Stimulated activated naive CD8-positive, alpha-beta T cell treated with anti-CD3 and anti-CD28 coated beads, Interleukin-15, amount 100 ng/mL, for 72 hours (primary cell): Measurements from ENCODE around the gene EGFR.
A peak's percentile ranks its signal among the peaks of the same experiment; 100 is the strongest.

ENCODE experiments used
- ATAC-seq: fragments of 150-1000 bp; cut with Tn5 transposase; 2 replicates; pipeline ENCODE4 v1.10.0; 2021; ENCODE audit warnings: mild to moderate bottlenecking, moderate library complexity
- DNase-seq, 2 donors: peaks; one replicate each; pipeline ENCODE4 v3.0.0; 2021 to 2022
- H3K27ac Mint-ChIP-seq, 2 donors: one replicate each; pipeline ENCODE4 v1.8.0; 2022; ENCODE audit warnings: mild to moderate bottlenecking in 2 of 2, mixed read lengths in 2 of 2, moderate library complexity in 2 of 2
- H3K27me3 Mint-ChIP-seq: one replicate; pipeline ENCODE4 v1.8.0; 2022; ENCODE audit warnings: mixed read lengths
- H3K4me1 Mint-ChIP-seq: one replicate; pipeline ENCODE4 v1.8.0; 2022; ENCODE audit warnings: mild to moderate bottlenecking, mixed read lengths
- H3K4me3 Mint-ChIP-seq, 2 donors: one replicate each; pipeline ENCODE4 v1.8.0; 2022; ENCODE audit warnings: mild to moderate bottlenecking in 2 of 2, mixed read lengths in 2 of 2, moderate library complexity in 1 of 2
- H3K9me3 Mint-ChIP-seq, 2 donors: one replicate each; pipeline ENCODE4 v1.8.0; 2022; ENCODE audit warnings: mixed read lengths in 2 of 2

Gene EGFR

GRCh38 chr7:55073976-55074528 is 55.2 kb downstream of the EGFR start:
- Mint-ChIP-seq H3K27me3 (peaks cover 59% of the 10 kb centered on the region), H3K4me3 (peak overlapping the region in 1 of 2 donors; percentile 15), H3K4me1 (peaks cover 23% of the 10 kb centered on the region), H3K9me3 (no peaks in the 10 kb centered on the region), H3K27ac (peak overlapping the region in 1 of 2 donors; percentile 42)
- ATAC-seq, result peak; percentile 65
- DNase-seq, result peak in 1 of 2 donors; percentile 10

GRCh38 chr7:55075464-55076021 is 56.7 kb downstream of the EGFR start:
- Mint-ChIP-seq H3K27ac (no peak overlapping the region), H3K4me3 (no peak overlapping the region), H3K27me3 (peaks cover 48% of the 10 kb centered on the region), H3K4me1 (peaks cover 27% of the 10 kb centered on the region), H3K9me3 (no peaks in the 10 kb centered on the region)
- no peak for DNase-seq
- ATAC-seq, result no peak

- H3K9me3 Mint-ChIP-seq, result no peaks in the 10 kb centered on the region
- H3K27ac Mint-ChIP-seq, result peak overlapping the region in 1 of 2 donors; percentile 80
- no peak overlapping the region for H3K4me3 Mint-ChIP-seq
- peaks cover 36% of the 10 kb centered on the region for H3K27me3 Mint-ChIP-seq
- peak; percentile 51 for ATAC-seq
- peaks cover 26% of the 10 kb centered on the region for H3K4me1 Mint-ChIP-seq
- no peak for DNase-seq
Measured at GRCh38 chr7:55077561-55078410, 59.0 kb downstream of the EGFR start.

- DNase-seq (no peak), ATAC-seq (peak; percentile 29)
- H3K27ac Mint-ChIP-seq, result no peak overlapping the region
- no peak overlapping the region for H3K4me3 Mint-ChIP-seq
- H3K27me3 Mint-ChIP-seq, result peaks cover 39% of the 10 kb centered on the region
- no peaks in the 10 kb centered on the region for H3K9me3 Mint-ChIP-seq
- H3K4me1 Mint-ChIP-seq, result peaks cover 17% of the 10 kb centered on the region
Measured at GRCh38 chr7:55078465-55079372, 59.9 kb downstream of the EGFR start.

GRCh38 chr7:55080000-55080623 is 61.3 kb downstream of the EGFR start:
- H3K27me3 Mint-ChIP-seq, result peaks cover 39% of the 10 kb centered on the region
- no peak overlapping the region for H3K27ac Mint-ChIP-seq
- no peaks in the 10 kb centered on the region for H3K9me3 Mint-ChIP-seq
- H3K4me3 Mint-ChIP-seq, result no peak overlapping the region
- DNase-seq (no peak), ATAC-seq (no peak)
- peaks cover 7% of the 10 kb centered on the region for H3K4me1 Mint-ChIP-seq

- Mint-ChIP-seq H3K9me3 (no peaks in the 10 kb centered on the region), H3K4me3 (no peak overlapping the region), H3K4me1 (peaks cover 11% of the 10 kb centered on the region), H3K27ac (no peak overlapping the region), H3K27me3 (peaks cover 46% of the 10 kb centered on the region)
- DNase-seq, result no peak
- no peak for ATAC-seq
Measured at GRCh38 chr7:55081068-55081467, 62.3 kb downstream of the EGFR start.

GRCh38 chr7:55081472-55082227 is 62.8 kb downstream of the EGFR start:
- H3K4me3 Mint-ChIP-seq, result no peak overlapping the region
- no peak overlapping the region for H3K27ac Mint-ChIP-seq
- no peaks in the 10 kb centered on the region for H3K9me3 Mint-ChIP-seq
- DNase-seq (no peak), ATAC-seq (no peak)
- H3K4me1 Mint-ChIP-seq, result peaks cover 16% of the 10 kb centered on the region
- H3K27me3 Mint-ChIP-seq, result peaks cover 52% of the 10 kb centered on the region

- DNase-seq (no peak), ATAC-seq (no peak)
- Mint-ChIP-seq H3K9me3 (no peaks in the 10 kb centered on the region), H3K4me1 (peaks cover 22% of the 10 kb centered on the region), H3K27me3 (peaks cover 54% of the 10 kb centered on the region), H3K4me3 (no peak overlapping the region), H3K27ac (no peak overlapping the region)
Measured at GRCh38 chr7:55082228-55082603, 63.4 kb downstream of the EGFR start.

GRCh38 chr7:55083206-55083605 is 64.4 kb downstream of the EGFR start:
- ATAC-seq (no peak), DNase-seq (no peak)
- Mint-ChIP-seq H3K27me3 (peaks cover 46% of the 10 kb centered on the region), H3K4me1 (peaks cover 32% of the 10 kb centered on the region), H3K4me3 (no peak overlapping the region), H3K27ac (no peak overlapping the region), H3K9me3 (no peaks in the 10 kb centered on the region)

GRCh38 chr7:55084307-55084706 is 65.5 kb downstream of the EGFR start:
- Mint-ChIP-seq H3K9me3 (no peaks in the 10 kb centered on the region), H3K27me3 (peaks cover 35% of the 10 kb centered on the region), H3K4me1 (peaks cover 26% of the 10 kb centered on the region), H3K4me3 (no peak overlapping the region), H3K27ac (no peak overlapping the region)
- DNase-seq (no peak), ATAC-seq (no peak)

- Mint-ChIP-seq H3K4me1 (peaks cover 25% of the 10 kb centered on the region), H3K27me3 (peaks cover 34% of the 10 kb centered on the region), H3K4me3 (no peak overlapping the region), H3K9me3 (no peaks in the 10 kb centered on the region), H3K27ac (no peak overlapping the region)
- DNase-seq (no peak), ATAC-seq (no peak)
Measured at GRCh38 chr7:55085511-55086412, 66.9 kb downstream of the EGFR start.

GRCh38 chr7:55086413-55087201 is 67.8 kb downstream of the EGFR start:
- peaks cover 33% of the 10 kb centered on the region for H3K27me3 Mint-ChIP-seq
- H3K4me1 Mint-ChIP-seq, result peaks cover 25% of the 10 kb centered on the region
- DNase-seq (peak in 1 of 2 donors; percentile 5), ATAC-seq (peak; percentile 45)
- peak overlapping the region; percentile 49 to 56 for H3K4me3 Mint-ChIP-seq
- H3K27ac Mint-ChIP-seq, result peak overlapping the region in 1 of 2 donors; percentile 10
- H3K9me3 Mint-ChIP-seq, result no peaks in the 10 kb centered on the region

- no peak for DNase-seq
- Mint-ChIP-seq H3K4me3 (no peak overlapping the region), H3K27ac (no peak overlapping the region), H3K4me1 (peaks cover 25% of the 10 kb centered on the region), H3K27me3 (peaks cover 25% of the 10 kb centered on the region), H3K9me3 (no peaks in the 10 kb centered on the region)
- no peak for ATAC-seq
Measured at GRCh38 chr7:55087521-55087961, 68.7 kb downstream of the EGFR start.
